Activated CD4-positive, alpha-beta T cell treated with anti-CD3 and anti-CD28 coated beads, Interleukin-2, amount 10 ng/mL, durations not matched to agents 7 days and 5 days (primary cell): Measurements from ENCODE around the gene PCBD1. TPM values are rescaled to one million over a fixed set of nuclear protein-coding genes. Genes with fewer than 3 reads are reported as not detected.

Experiments used
- CTCF ChIA-PET: fragments of 350-600 bp; sonication (Branson Sonifier 250); formaldehyde crosslinking; loops from one replicate; lab custom pipeline; 2021; ENCODE audit warnings: antibody characterized with exemption; lab: Charles Lee
- POLR2A ChIA-PET: fragments of 350-600 bp; sonication (Branson Sonifier 250); formaldehyde crosslinking; loops from one replicate; lab custom pipeline; 2021; ENCODE audit warnings: antibody characterized with exemption; lab: Charles Lee
- DNase-seq: peaks from one replicate; pipeline ENCODE4 v3.0.0-alpha.2; 2020
- H3K27ac Mint-ChIP-seq: one replicate; pipeline ENCODE4 v1.8.0; 2021; ENCODE audit warnings: mild to moderate bottlenecking, moderate library complexity, mixed read lengths
- H3K27me3 Mint-ChIP-seq: one replicate; pipeline ENCODE4 v1.8.0; 2021; ENCODE audit warnings: mixed read lengths
- H3K36me3 Mint-ChIP-seq: one replicate; pipeline ENCODE4 v1.8.0; 2021; ENCODE audit warnings: low read depth, mixed read lengths
- H3K4me1 Mint-ChIP-seq: one replicate; pipeline ENCODE4 v1.8.0; 2021; ENCODE audit warnings: mixed read lengths
- H3K4me3 Mint-ChIP-seq: one replicate; pipeline ENCODE4 v1.8.0; 2021; ENCODE audit warnings: mild to moderate bottlenecking, moderate library complexity, mixed read lengths
- H3K9me3 Mint-ChIP-seq: one replicate; pipeline ENCODE4 v1.8.0; 2021; ENCODE audit warnings: mixed read lengths
- total RNA-seq, 2 experiments: library from RNA; stranded (reverse); gene quantifications; one replicate each; pipeline ENCODE4 v1.2.3, GENCODE V29; 2021

PCBD1 gene
- total RNA-seq, 2 experiments from 2014 or later, result 21.4 to 21.8 TPM

- ChIA-PET POLR2A (interaction anchor here (0.6 kb wide), 1 partner anchor 19 kb away, joined by 3 read pairs; no protein-coding TSS in a partner anchor), CTCF (interaction anchor here (0.8 to 1.0 kb wide), 2 partner anchors 19 to 198 kb away, joined by 3 read pairs; no protein-coding TSS in a partner anchor)
- Mint-ChIP-seq H3K36me3 (peaks cover 12% of the 10 kb centered on the region), H3K27me3 (no peaks in the 10 kb centered on the region), H3K4me1 (peaks cover 16% of the 10 kb centered on the region), H3K9me3 (no peaks in the 10 kb centered on the region), H3K4me3 (no peak overlapping the region), H3K27ac (no peak overlapping the region)
- no peak for DNase-seq
These were observed 42.5 kb downstream of the PCBD1 start for GRCh38 chr10:70845816-70846215.

GRCh38 chr10:70845256-70845655 is 43.1 kb downstream of the PCBD1 start:
- H3K4me1 Mint-ChIP-seq, result peaks cover 19% of the 10 kb centered on the region

GRCh38 chr10:70843776-70844489 is 44.4 kb downstream of the PCBD1 start:
- H3K4me1 Mint-ChIP-seq, result peaks cover 13% of the 10 kb centered on the region

More at GRCh38 chr10:70845256-70845655, 43.1 kb downstream of the PCBD1 start:
- Mint-ChIP-seq H3K27ac (no peak overlapping the region), H3K27me3 (no peaks in the 10 kb centered on the region), H3K36me3 (peaks cover 13% of the 10 kb centered on the region), H3K4me3 (no peak overlapping the region), H3K9me3 (no peaks in the 10 kb centered on the region)
- DNase-seq, result no peak
- ChIA-PET CTCF (no interaction called here), POLR2A (no interaction called here)

GRCh38 chr10:70843333-70843732 is 45.0 kb downstream of the PCBD1 start:
- H3K27me3 Mint-ChIP-seq, result no peaks in the 10 kb centered on the region
- H3K36me3 Mint-ChIP-seq, result peaks cover 15% of the 10 kb centered on the region
- no peak for DNase-seq
- H3K4me1 Mint-ChIP-seq, result peaks cover 10% of the 10 kb centered on the region
- ChIA-PET POLR2A (no interaction called here), CTCF (no interaction called here)
- H3K4me3 Mint-ChIP-seq, result no peak overlapping the region
- no peak overlapping the region for H3K27ac Mint-ChIP-seq
- no peaks in the 10 kb centered on the region for H3K9me3 Mint-ChIP-seq

More at GRCh38 chr10:70843776-70844489, 44.4 kb downstream of the PCBD1 start:
- POLR2A ChIA-PET, result no interaction called here
- Mint-ChIP-seq H3K9me3 (no peaks in the 10 kb centered on the region), H3K27me3 (no peaks in the 10 kb centered on the region), H3K27ac (no peak overlapping the region), H3K4me3 (no peak overlapping the region), H3K36me3 (peaks cover 13% of the 10 kb centered on the region)
- CTCF ChIA-PET, result interaction anchor here (1.2 kb wide), 1 partner anchor 9 kb away, joined by 3 read pairs; no protein-coding TSS in a partner anchor
- DNase-seq, result no peak

- H3K36me3 Mint-ChIP-seq, result peaks cover 30% of the 10 kb centered on the region
- H3K4me3 Mint-ChIP-seq, result no peak overlapping the region
- no peaks in the 10 kb centered on the region for H3K27me3 Mint-ChIP-seq
- peaks cover 7% of the 10 kb centered on the region for H3K9me3 Mint-ChIP-seq
- DNase-seq, result no peak
- no peak overlapping the region for H3K27ac Mint-ChIP-seq
- CTCF ChIA-PET, result no interaction called here
- H3K4me1 Mint-ChIP-seq, result peaks cover 13% of the 10 kb centered on the region
- POLR2A ChIA-PET, result no interaction called here
These were observed 47.5 kb downstream of the PCBD1 start for GRCh38 chr10:70840836-70841235.

GRCh38 chr10:70838270-70838805 is 50.0 kb downstream of the PCBD1 start:
- Mint-ChIP-seq H3K36me3 (peaks cover 27% of the 10 kb centered on the region), H3K27ac (no peak overlapping the region), H3K4me1 (peaks cover 21% of the 10 kb centered on the region), H3K9me3 (peaks cover 7% of the 10 kb centered on the region), H3K4me3 (no peak overlapping the region), H3K27me3 (no peaks in the 10 kb centered on the region)
- DNase-seq, result no peak
- CTCF ChIA-PET, result interaction anchor here (0.6 kb wide), 2 partner anchors 167 to 928 kb away, joined by 3 read pairs; no protein-coding TSS in a partner anchor
- POLR2A ChIA-PET, result no interaction called here

GRCh38 chr10:70837660-70838059 is 50.7 kb downstream of the PCBD1 start:
- H3K27ac Mint-ChIP-seq, result no peak overlapping the region
- peaks cover 28% of the 10 kb centered on the region for H3K4me1 Mint-ChIP-seq

GRCh38 chr10:70836319-70836718 is 52.0 kb downstream of the PCBD1 start:
- no peak for DNase-seq
- no peak overlapping the region for H3K27ac Mint-ChIP-seq
- H3K27me3 Mint-ChIP-seq, result no peaks in the 10 kb centered on the region
- no peak overlapping the region for H3K4me3 Mint-ChIP-seq
- H3K4me1 Mint-ChIP-seq, result peaks cover 30% of the 10 kb centered on the region
- H3K9me3 Mint-ChIP-seq, result peaks cover 7% of the 10 kb centered on the region
- CTCF ChIA-PET, result interaction anchor here (0.9 to 1.1 kb wide), 3 partner anchors 12 to 112 kb away, joined by 3 to 4 read pairs (median 3); no protein-coding TSS in a partner anchor
- peaks cover 20% of the 10 kb centered on the region for H3K36me3 Mint-ChIP-seq
- POLR2A ChIA-PET, result no interaction called here

More at GRCh38 chr10:70837660-70838059, 50.7 kb downstream of the PCBD1 start:
- no peaks in the 10 kb centered on the region for H3K27me3 Mint-ChIP-seq
- ChIA-PET POLR2A (no interaction called here), CTCF (no interaction called here)
- peaks cover 27% of the 10 kb centered on the region for H3K36me3 Mint-ChIP-seq
- H3K4me3 Mint-ChIP-seq, result no peak overlapping the region
- DNase-seq, result no peak
- H3K9me3 Mint-ChIP-seq, result peaks cover 7% of the 10 kb centered on the region

GRCh38 chr10:70834441-70835151 is 53.8 kb downstream of the PCBD1 start:
- Mint-ChIP-seq H3K4me3 (no peak overlapping the region), H3K27ac (no peak overlapping the region), H3K36me3 (peaks cover 17% of the 10 kb centered on the region), H3K27me3 (no peaks in the 10 kb centered on the region), H3K4me1 (peaks cover 22% of the 10 kb centered on the region), H3K9me3 (peaks cover 7% of the 10 kb centered on the region)
- no peak for DNase-seq
- ChIA-PET POLR2A (no interaction called here), CTCF (interaction anchor here (0.9 to 1.5 kb wide), 2 partner anchors 10 to 46 kb away, joined by 3 to 5 read pairs; no protein-coding TSS in a partner anchor)

- peaks cover 7% of the 10 kb centered on the region for H3K9me3 Mint-ChIP-seq
- H3K27me3 Mint-ChIP-seq, result no peaks in the 10 kb centered on the region
- DNase-seq, result no peak
- ChIA-PET POLR2A (no interaction called here), CTCF (interaction anchor here (0.9 to 1.5 kb wide), 3 partner anchors 10 to 47 kb away, joined by 3 to 5 read pairs (median 4); no protein-coding TSS in a partner anchor)
- H3K4me3 Mint-ChIP-seq, result no peak overlapping the region
- H3K27ac Mint-ChIP-seq, result no peak overlapping the region
- peaks cover 19% of the 10 kb centered on the region for H3K36me3 Mint-ChIP-seq
- H3K4me1 Mint-ChIP-seq, result peaks cover 22% of the 10 kb centered on the region
These were observed 54.3 kb downstream of the PCBD1 start for GRCh38 chr10:70834021-70834420.

- Mint-ChIP-seq H3K27me3 (no peaks in the 10 kb centered on the region), H3K4me1 (peaks cover 22% of the 10 kb centered on the region), H3K9me3 (peaks cover 7% of the 10 kb centered on the region), H3K4me3 (no peak overlapping the region), H3K36me3 (peaks cover 19% of the 10 kb centered on the region), H3K27ac (no peak overlapping the region)
- DNase-seq, result no peak
- POLR2A ChIA-PET, result no interaction called here
- CTCF ChIA-PET, result interaction anchor here (0.9 to 1.0 kb wide), 2 partner anchors 37 to 47 kb away, joined by 4 to 5 read pairs; no protein-coding TSS in a partner anchor
These were observed 54.8 kb downstream of the PCBD1 start for GRCh38 chr10:70833601-70834000.
